ENCODE data around the gene ADNP.

ADNP gene

GRCh38 chr20:50901301-50901700, 29.9 kb downstream of the ADNP start:
- peaks cover 68% of the 10 kb centered on the region for H3K36me3 ChIP-seq
- no peak for TF ChIP-seq CTCF (IDR thresholded peaks at IDR 0.05; ENCODE audit: low read depth, low read length)

GRCh38 chr20:50900261-50900660, 31.0 kb downstream of the ADNP start:
- DNase-seq = no peak
- H3K9me3 ChIP-seq = no peaks in the 10 kb centered on the region
- H3K36me3 ChIP-seq = peaks cover 75% of the 10 kb centered on the region
- no peak overlapping the region for H3K4me3 ChIP-seq (ENCODE audit: low read depth, low read length)
- no peak for TF ChIP-seq CTCF (IDR thresholded peaks at IDR 0.05; ENCODE audit: low read depth, low read length)
- no peaks in the 10 kb centered on the region for H3K4me1 ChIP-seq
- no peaks in the 10 kb centered on the region for H3K27me3 ChIP-seq

More at GRCh38 chr20:50901301-50901700, 29.9 kb downstream of the ADNP start:
- Histone ChIP-seq H3K4me3 (ENCODE audit: low read depth, low read length) (no peak overlapping the region), H3K9me3 (no peaks in the 10 kb centered on the region), H3K27me3 (no peaks in the 10 kb centered on the region), H3K4me1 (no peaks in the 10 kb centered on the region)
- no peak for DNase-seq

GRCh38 chr20:50898475-50898874, 32.8 kb downstream of the ADNP start:
- no peak for TF ChIP-seq CTCF (IDR thresholded peaks at IDR 0.05; ENCODE audit: low read depth, low read length)
- peaks cover 81% of the 10 kb centered on the region for H3K36me3 ChIP-seq

GRCh38 chr20:50895111-50895830, 36.0 kb downstream of the ADNP start:
- no peaks in the 10 kb centered on the region for H3K4me1 ChIP-seq
- H3K4me3 ChIP-seq (ENCODE audit: low read depth, low read length) = no peak overlapping the region
- no peaks in the 10 kb centered on the region for H3K9me3 ChIP-seq
- H3K27me3 ChIP-seq = no peaks in the 10 kb centered on the region
- TF ChIP-seq CTCF (IDR thresholded peaks at IDR 0.05; ENCODE audit: low read depth, low read length) = no peak
- DNase-seq = no peak
- peaks cover 88% of the 10 kb centered on the region for H3K36me3 ChIP-seq

More at GRCh38 chr20:50898475-50898874, 32.8 kb downstream of the ADNP start:
- H3K4me3 ChIP-seq (ENCODE audit: low read depth, low read length) = no peak overlapping the region
- DNase-seq = no peak
- H3K27me3 ChIP-seq = no peaks in the 10 kb centered on the region
- H3K4me1 ChIP-seq = no peaks in the 10 kb centered on the region
- no peaks in the 10 kb centered on the region for H3K9me3 ChIP-seq

GRCh38 chr20:50893620-50894019, 37.6 kb downstream of the ADNP start:
- no peak for DNase-seq
- Histone ChIP-seq H3K27me3 (no peaks in the 10 kb centered on the region), H3K4me3 (ENCODE audit: low read depth, low read length) (no peak overlapping the region), H3K4me1 (no peaks in the 10 kb centered on the region), H3K9me3 (no peaks in the 10 kb centered on the region), H3K36me3 (peaks cover 89% of the 10 kb centered on the region)
- no peak for TF ChIP-seq CTCF (IDR thresholded peaks at IDR 0.05; ENCODE audit: low read depth, low read length)

DNA sequence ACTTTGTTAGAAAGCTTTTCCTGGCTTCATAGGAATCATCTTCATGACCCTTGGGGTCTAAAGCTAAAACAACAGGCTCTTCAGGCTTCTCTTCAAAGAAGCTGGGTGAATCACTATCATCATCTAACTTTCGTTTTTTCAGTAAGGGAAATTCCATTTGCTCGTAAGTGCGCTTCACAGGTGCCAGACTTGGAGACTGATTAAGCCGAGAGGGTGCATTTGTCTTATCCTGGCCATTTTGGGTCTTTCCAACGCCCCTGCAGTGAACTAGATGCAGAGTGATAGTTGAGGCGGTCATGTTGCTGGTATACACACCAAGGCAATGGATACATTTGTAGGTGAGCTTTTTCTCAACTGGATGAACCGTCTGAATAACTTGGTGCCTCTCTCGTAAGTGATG, 38.8 kb downstream of the ADNP start:
- Histone ChIP-seq H3K4me3 (ENCODE audit: low read depth, low read length) (no peak overlapping the region), H3K27me3 (no peaks in the 10 kb centered on the region), H3K36me3 (peaks cover 86% of the 10 kb centered on the region), H3K9me3 (no peaks in the 10 kb centered on the region), H3K4me1 (no peaks in the 10 kb centered on the region)
- TF ChIP-seq CTCF (IDR thresholded peaks at IDR 0.05; ENCODE audit: low read depth, low read length) = no peak
- DNase-seq = no peak

Data from BE2C (cell line).